GM18505 (cell line): ENCODE data around the gene DOK6.

Experiments used
- ATAC-seq: cut with Tn5 transposase; IDR thresholded peaks from one replicate; pipeline ENCODE4 v1.9.1; 2021; ENCODE audit not compliant: unreplicated experiment
- POLR2A ChIP-seq: IDR thresholded peaks from 4 replicates; pipeline ENCODE4 v1.6.1; 2011; ENCODE audit warnings: borderline replicate concordance; ENCODE audit not compliant: insufficient read depth, insufficient read length; ENCODE audit errors: extremely low read depth

Gene DOK6

GRCh38 chr18:69480460-69480859 lies 79.8 kb downstream of the DOK6 start:
- TF ChIP-seq POLR2A = no peak
- no peak for ATAC-seq

GRCh38 chr18:69483574-69483973 lies 82.9 kb downstream of the DOK6 start:
- ATAC-seq = no peak
- no peak for TF ChIP-seq POLR2A

- no peak for ATAC-seq
- no peak for TF ChIP-seq POLR2A
Observed at GRCh38 chr18:69484699-69485396, 84.2 kb downstream of the DOK6 start.

GRCh38 chr18:69487488-69488394 lies 87.1 kb downstream of the DOK6 start:
- ATAC-seq = no peak
- no peak for TF ChIP-seq POLR2A

- TF ChIP-seq POLR2A = no peak
- no peak for ATAC-seq
Observed at GRCh38 chr18:69490072-69490471, 89.4 kb downstream of the DOK6 start.

GRCh38 chr18:69490813-69491212 lies 90.1 kb downstream of the DOK6 start:
- no peak for TF ChIP-seq POLR2A
- ATAC-seq = no peak

GRCh38 chr18:69491576-69491975 lies 90.9 kb downstream of the DOK6 start:
- no peak for ATAC-seq
- TF ChIP-seq POLR2A = no peak

GRCh38 chr18:69492861-69493260 lies 92.2 kb downstream of the DOK6 start:
- TF ChIP-seq POLR2A = no peak
- no peak for ATAC-seq

- ATAC-seq = no peak
- no peak for TF ChIP-seq POLR2A
Observed at GRCh38 chr18:69494841-69495240, 94.2 kb downstream of the DOK6 start.

GRCh38 chr18:69495338-69495737 lies 94.7 kb downstream of the DOK6 start:
- ATAC-seq = no peak
- TF ChIP-seq POLR2A = no peak

- ATAC-seq = no peak
- no peak for TF ChIP-seq POLR2A
Observed at GRCh38 chr18:69495841-69496533, 95.3 kb downstream of the DOK6 start.

- ATAC-seq = no peak
- TF ChIP-seq POLR2A = no peak
Observed at GRCh38 chr18:69518989-69519388, 118.3 kb downstream of the DOK6 start.

GRCh38 chr18:69523582-69523981 lies 122.9 kb downstream of the DOK6 start:
- TF ChIP-seq POLR2A = no peak
- no peak for ATAC-seq
